ENCODE data around the gene CCDC92. TPM values are rescaled to one million over a fixed set of nuclear protein-coding genes. Genes with fewer than 3 reads are reported as not detected.

CCDC92 gene
- total and polyA plus RNA-seq, 2 of the 8 experiments (the other 6 are each of a cell fraction or from before 2014, with no cell fraction given) = 0.43 to 0.51 TPM

GRCh38 chr12:124015494-124016461, 43.1 kb upstream of the CCDC92 start:
- Histone ChIP-seq H2AFZ (ENCODE audit: low read length) (no peak overlapping the region), H3K18ac (ENCODE audit: extremely low read depth, low read length) (no peak overlapping the region), H3K27ac (ENCODE audit: low read depth, low read length) (no peak overlapping the region), H3K27me3 (replicated peaks in 1 of 4; ENCODE audit: control insufficient read depth in 3 of 4, extremely low read depth in 1 of 4, insufficient read depth in 3 of 4, low read length in 3 of 4) (no peaks in the 10 kb centered on the region), H2BK15ac (ENCODE audit: low read length) (no peak overlapping the region), H2BK12ac (ENCODE audit: low read depth, low read length) (no peak overlapping the region), H3K79me2 (ENCODE audit: control insufficient read depth in 1 of 2, insufficient read depth in 2 of 2, low read length in 2 of 2) (no peaks in the 10 kb centered on the region), H3K4me2 (ENCODE audit: insufficient read depth in 1 of 2, low read depth in 2 of 2, low read length in 2 of 2) (no peak overlapping the region), H4K8ac (ENCODE audit: extremely low read depth, insufficient read depth, low read length) (no peak overlapping the region), H3K14ac (ENCODE audit: insufficient read length) (no peak overlapping the region), H2BK5ac (ENCODE audit: low read depth, low read length) (no peak overlapping the region), H2BK120ac (replicated peaks; ENCODE audit: low read depth, low read length) (no peak overlapping the region), H4K91ac (replicated peaks; ENCODE audit: insufficient read length, low read length) (no peak overlapping the region), H3K79me1 (ENCODE audit: low read depth, low read length) (no peaks in the 10 kb centered on the region), H3K9me3 (ENCODE audit: insufficient read depth in 2 of 2, low read depth in 1 of 2, low read length in 1 of 2) (no peaks in the 10 kb centered on the region), H3K56ac (replicated peaks; ENCODE audit: insufficient read length, low read depth, low read length) (no peak overlapping the region), H3K36me3 (ENCODE audit: control insufficient read depth in 2 of 4, insufficient read depth in 4 of 4, low read length in 3 of 4) (peaks cover 0 to 16% (median 9%) of the 10 kb centered on the region in 4 experiments; a peak in 4 of 8 replicates), H3K4ac (replicated peaks; ENCODE audit: insufficient read length, low read depth, low read length) (no peak overlapping the region), H2AK5ac (ENCODE audit: low read depth, low read length) (no peak overlapping the region), H4K5ac (ENCODE audit: insufficient read length, low read depth, low read length) (no peak overlapping the region), H2BK20ac (ENCODE audit: low read length) (no peak overlapping the region), H4K20me1 (replicated peaks in 1 of 2; ENCODE audit: control insufficient read depth in 1 of 2, insufficient read depth in 2 of 2, low read length in 2 of 2) (no peaks in the 10 kb centered on the region), H3K9ac (replicated peaks in 1 of 4; ENCODE audit: extremely low read depth in 1 of 4, low read depth in 3 of 4, low read length in 3 of 4) (no peak overlapping the region), H3K4me3 (ENCODE audit: extremely low read depth in 1 of 4, insufficient read depth in 2 of 4, low read depth in 3 of 4, low read length in 4 of 4) (no peak overlapping the region), H3K23ac (ENCODE audit: insufficient read length) (no peak overlapping the region), H3K23me2 (ENCODE audit: low read depth, low read length) (no peaks in the 10 kb centered on the region), H3K4me1 (replicated peaks in 1 of 4; ENCODE audit: control insufficient read depth in 3 of 4, insufficient read depth in 4 of 4, low read length in 3 of 4) (no peaks in the 10 kb centered on the region)
- DNase-seq (ENCODE audit: low read depth in 1 of 2, low spot score in 2 of 2) (no peak), FAIRE-seq (no peak)
- WGBS, 2 experiments (ENCODE audit: extremely low coverage in 1 of 2, insufficient coverage in 1 of 2, insufficient read length in 1 of 2, insufficient replicate concordance in 2 of 2, low coverage in 1 of 2, low lambda C conversion rate in 2 of 2, missing lambda C conversion rate in 1 of 2) = 82% methylated on average over 12 of the region's 13 CpGs; no CpG with 5 or more reads in 1 of the 2 experiments
- ChIA-PET POLR2A (ENCODE audit: partially characterized antibody) (interaction anchor here (0.6 kb wide), 2 partner anchors 160 to 371 kb away, joined by 3 read pairs; no protein-coding TSS in a partner anchor), CTCF (ENCODE audit: partially characterized antibody) (interaction anchor here (0.5 to 1.9 kb wide), 7 partner anchors 8 to 518 kb away, joined by 3 to 14 read pairs (median 4); no protein-coding TSS in a partner anchor)
- TF ChIP-seq SAP30 (IDR thresholded peaks at IDR 0.05; ENCODE audit: insufficient read depth, insufficient replicate concordance, low read length) = no peak
- no peak for TF ChIP-seq SP2 (IDR thresholded peaks at IDR 0.05; ENCODE audit: low read length)
- TF ChIP-seq HDAC2 (IDR thresholded peaks at IDR 0.05; ENCODE audit: borderline replicate concordance in 1 of 2, low read depth in 2 of 2, low read length in 2 of 2) = no peak
- no peak for TF ChIP-seq CTBP2 (IDR thresholded peaks at IDR 0.05; ENCODE audit: borderline replicate concordance, insufficient read depth, insufficient read length, low read length)
- no peak for TF ChIP-seq CBX5 (IDR thresholded peaks at IDR 0.05; ENCODE audit: low read depth, low read length)
- no peak for TF ChIP-seq RBBP5 (IDR thresholded peaks at IDR 0.05; ENCODE audit: borderline replicate concordance, low read depth, low read length)
- TF ChIP-seq JUND (IDR thresholded peaks at IDR 0.05; ENCODE audit: low read length) = no peak
